GM20000 (cell line): ENCODE data around the gene CAMKMT.

ENCODE experiments used
- DNase-seq: peaks from one replicate; pipeline ENCODE4 v3.0.0; 2012; ENCODE audit warnings: low spot score
- CTCF ChIP-seq: IDR thresholded peaks from 2 replicates; pipeline ENCODE4 v1.5.1; 2012; ENCODE audit warnings: mild to moderate bottlenecking, control low read depth; ENCODE audit errors: extremely low read depth, missing control alignments

CAMKMT gene

GRCh38 chr2:44676379-44676778, 314.6 kb downstream of the CAMKMT start:
- TF ChIP-seq CTCF = no peak
- DNase-seq = no peak

GRCh38 chr2:44679584-44679983, 317.8 kb downstream of the CAMKMT start:
- TF ChIP-seq CTCF = no peak
- DNase-seq = no peak

- no peak for DNase-seq
- no peak for TF ChIP-seq CTCF
These were observed 318.2 kb downstream of the CAMKMT start for GRCh38 chr2:44679990-44680389.

- no peak for DNase-seq
- TF ChIP-seq CTCF = no peak
These were observed 318.8 kb downstream of the CAMKMT start for GRCh38 chr2:44680424-44680971.

GRCh38 chr2:44680983-44681531, 319.3 kb downstream of the CAMKMT start:
- TF ChIP-seq CTCF = no peak
- no peak for DNase-seq

- no peak for TF ChIP-seq CTCF
- no peak for DNase-seq
These were observed 320.7 kb downstream of the CAMKMT start for GRCh38 chr2:44682459-44682858.

GRCh38 chr2:44684559-44684958, 322.8 kb downstream of the CAMKMT start:
- DNase-seq = no peak
- no peak for TF ChIP-seq CTCF
